Neural cell (in vitro differentiated cells): Measurements from ENCODE around the gene OPRM1.

ENCODE experiments used
- EP300 ChIP-seq: fragments of 450-650 bp; conservative IDR thresholded peaks from 2 replicates; pipeline ENCODE4 v1.6.1; 2014; ENCODE audit warnings: antibody characterized with exemption, mild to moderate bottlenecking, moderate library complexity; ENCODE audit not compliant: poor library complexity, severe bottlenecking
- MXI1 ChIP-seq: fragments of 450-650 bp; conservative IDR thresholded peaks from 2 replicates; pipeline ENCODE4 v1.6.1; 2014; ENCODE audit warnings: antibody characterized with exemption, mild to moderate bottlenecking; ENCODE audit not compliant: poor library complexity, severe bottlenecking
- POLR2AphosphoS5 ChIP-seq: IDR thresholded peaks from 2 replicates; pipeline ENCODE4 v1.6.1; 2012
- RAD21 ChIP-seq: fragments of 450-650 bp; conservative IDR thresholded peaks from 2 replicates; pipeline ENCODE4 v1.6.1; 2014; ENCODE audit warnings: antibody characterized with exemption, mild to moderate bottlenecking, moderate library complexity
- SMC3 ChIP-seq: fragments of 450-650 bp; conservative IDR thresholded peaks from 2 replicates; pipeline ENCODE4 v1.6.1; 2014; ENCODE audit warnings: antibody characterized with exemption, mild to moderate bottlenecking, moderate library complexity; ENCODE audit not compliant: poor library complexity
- TAF1 ChIP-seq: IDR thresholded peaks from 2 replicates; pipeline ENCODE4 v1.6.1; 2012; ENCODE audit warnings: low read depth
- TF ChIP-seq, protein P1 (sequence below): fragments of 450-650 bp; IDR thresholded peaks from 2 replicates; pipeline ENCODE4 v1.5.1; 2014; ENCODE audit warnings: antibody characterized with exemption, mild to moderate bottlenecking, moderate library complexity; ENCODE audit not compliant: poor library complexity, severe bottlenecking

- TF ChIP-seq, protein P1, sequence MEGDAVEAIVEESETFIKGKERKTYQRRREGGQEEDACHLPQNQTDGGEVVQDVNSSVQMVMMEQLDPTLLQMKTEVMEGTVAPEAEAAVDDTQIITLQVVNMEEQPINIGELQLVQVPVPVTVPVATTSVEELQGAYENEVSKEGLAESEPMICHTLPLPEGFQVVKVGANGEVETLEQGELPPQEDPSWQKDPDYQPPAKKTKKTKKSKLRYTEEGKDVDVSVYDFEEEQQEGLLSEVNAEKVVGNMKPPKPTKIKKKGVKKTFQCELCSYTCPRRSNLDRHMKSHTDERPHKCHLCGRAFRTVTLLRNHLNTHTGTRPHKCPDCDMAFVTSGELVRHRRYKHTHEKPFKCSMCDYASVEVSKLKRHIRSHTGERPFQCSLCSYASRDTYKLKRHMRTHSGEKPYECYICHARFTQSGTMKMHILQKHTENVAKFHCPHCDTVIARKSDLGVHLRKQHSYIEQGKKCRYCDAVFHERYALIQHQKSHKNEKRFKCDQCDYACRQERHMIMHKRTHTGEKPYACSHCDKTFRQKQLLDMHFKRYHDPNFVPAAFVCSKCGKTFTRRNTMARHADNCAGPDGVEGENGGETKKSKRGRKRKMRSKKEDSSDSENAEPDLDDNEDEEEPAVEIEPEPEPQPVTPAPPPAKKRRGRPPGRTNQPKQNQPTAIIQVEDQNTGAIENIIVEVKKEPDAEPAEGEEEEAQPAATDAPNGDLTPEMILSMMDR = no peak
- TF ChIP-seq MXI1 (no peak), EP300 (no peak), TAF1 (no peak), POLR2AphosphoS5 (no peak), RAD21 (no peak), SMC3 (no peak)
These were observed 212.1 kb downstream of the OPRM1 start for GRCh38 chr6:154251116-154251515.
